ENCODE measurements around the gene TEAD1.

DNA sequence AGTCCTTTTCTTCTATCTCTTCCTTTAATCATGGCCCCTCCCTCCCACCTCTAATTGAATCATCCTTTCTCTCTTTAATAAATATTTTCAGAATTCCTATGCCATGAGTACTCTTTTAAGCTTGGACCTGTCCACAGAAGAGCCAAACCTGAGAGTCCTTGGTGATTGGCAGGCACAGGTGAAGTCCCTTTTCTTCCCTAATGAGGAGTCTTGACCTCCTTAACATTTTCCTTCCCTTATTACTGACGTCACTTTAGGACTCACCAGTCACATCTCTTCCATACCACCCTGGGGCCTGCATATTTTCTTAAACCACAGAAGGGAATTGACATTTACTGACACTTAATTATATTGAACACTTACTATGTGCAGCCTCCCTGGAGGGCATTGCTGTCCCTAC is 293.9 kb downstream of the TEAD1 start:
- no peak for TF ChIP-seq POLR2A (IDR thresholded peaks at IDR 0.05)
- TF ChIP-seq, protein P1, sequence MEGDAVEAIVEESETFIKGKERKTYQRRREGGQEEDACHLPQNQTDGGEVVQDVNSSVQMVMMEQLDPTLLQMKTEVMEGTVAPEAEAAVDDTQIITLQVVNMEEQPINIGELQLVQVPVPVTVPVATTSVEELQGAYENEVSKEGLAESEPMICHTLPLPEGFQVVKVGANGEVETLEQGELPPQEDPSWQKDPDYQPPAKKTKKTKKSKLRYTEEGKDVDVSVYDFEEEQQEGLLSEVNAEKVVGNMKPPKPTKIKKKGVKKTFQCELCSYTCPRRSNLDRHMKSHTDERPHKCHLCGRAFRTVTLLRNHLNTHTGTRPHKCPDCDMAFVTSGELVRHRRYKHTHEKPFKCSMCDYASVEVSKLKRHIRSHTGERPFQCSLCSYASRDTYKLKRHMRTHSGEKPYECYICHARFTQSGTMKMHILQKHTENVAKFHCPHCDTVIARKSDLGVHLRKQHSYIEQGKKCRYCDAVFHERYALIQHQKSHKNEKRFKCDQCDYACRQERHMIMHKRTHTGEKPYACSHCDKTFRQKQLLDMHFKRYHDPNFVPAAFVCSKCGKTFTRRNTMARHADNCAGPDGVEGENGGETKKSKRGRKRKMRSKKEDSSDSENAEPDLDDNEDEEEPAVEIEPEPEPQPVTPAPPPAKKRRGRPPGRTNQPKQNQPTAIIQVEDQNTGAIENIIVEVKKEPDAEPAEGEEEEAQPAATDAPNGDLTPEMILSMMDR (IDR thresholded peaks at IDR 0.05): no peak
- TF ChIP-seq EP300 (IDR thresholded peaks at IDR 0.05): no peak
- no peak for TF ChIP-seq POLR2AphosphoS5 (IDR thresholded peaks at IDR 0.05)
